Esophagus muscularis mucosa (tissue), 4 donors: ENCODE data around the gene APP. TPM values are rescaled to one million over a fixed set of nuclear protein-coding genes. Genes with fewer than 3 reads are reported as not detected.

Experiments
- DNase-seq: peaks from one replicate; pipeline ENCODE4 v3.0.0-alpha.2; 2017; ENCODE audit errors: extremely low spot score
- H3K27ac ChIP-seq, 4 donors: fragments of 200-600 bp; sonication (generic); replicated peaks in 1 of 4; 1 replicate in 3 of 4; 2 replicates in 1 of 4; pipeline ENCODE4 v1.5.1; 2016 to 2019; ENCODE audit warnings: mild to moderate bottlenecking in 1 of 4
- H3K27me3 ChIP-seq, 4 donors: fragments of 200-600 bp; sonication (generic); one replicate each; pipeline versions ENCODE4 v1.5.1 to v1.6.0; 2016 to 2019
- H3K36me3 ChIP-seq, 4 donors: fragments of 200-600 bp; sonication (generic); one replicate each; pipeline ENCODE4 v1.5.1; 2016 to 2019
- H3K4me1 ChIP-seq, 4 donors: fragments of 200-600 bp; sonication (generic); one replicate each; pipeline ENCODE4 v1.5.1; 2016 to 2019
- H3K4me3 ChIP-seq, 4 donors: fragments of 200-600 bp; sonication (generic); 1 replicate in 2 of 4; 2 replicates in 2 of 4; pipeline ENCODE4 v1.5.1; 2016 to 2019; ENCODE audit warnings: mild to moderate bottlenecking in 4 of 4, moderate library complexity in 1 of 4
- H3K9me3 ChIP-seq, 4 donors: fragments of 200-600 bp; sonication (generic); 1 replicate in 3 of 4; 2 replicates in 1 of 4; pipeline ENCODE4 v1.5.1; 2016 to 2019
- CTCF ChIP-seq, 3 experiments: fragments of 200-600 bp in 2 of 3; fragments of 450-650 bp in 1 of 3; sonication (generic) in 2 of 3; IDR thresholded peaks; one replicate each; pipeline ENCODE4 v1.5.1; 2017 to 2019; ENCODE audit warnings: antibody characterized with exemption in 3 of 3, mild to moderate bottlenecking in 2 of 3, moderate library complexity in 1 of 3
- EP300 ChIP-seq: sonication (generic); formaldehyde crosslinking; IDR thresholded peaks from one replicate; pipeline ENCODE4 v1.6.1; 2017; ENCODE audit warnings: antibody characterized with exemption
- POLR2A ChIP-seq: fragments of 450-650 bp; IDR thresholded peaks from one replicate; pipeline ENCODE4 v1.6.1; 2017; ENCODE audit warnings: antibody characterized with exemption, moderate library complexity, mild to moderate bottlenecking, low read depth
- POLR2AphosphoS5 ChIP-seq, 2 donors: sonication (generic); formaldehyde crosslinking; IDR thresholded peaks; one replicate each; pipeline ENCODE4 v1.6.1; 2017; ENCODE audit warnings: antibody characterized with exemption in 2 of 2
- WGBS: methylation state at CpG from one replicate; pipeline ENCODE4 v1.1.5; 2018; 5-methylcytosine and 5-hydroxymethylcytosine counted together
- intact Hi-C: fragments of 100-400 bp; cut with DNase I; formaldehyde crosslinking; loops from one replicate; pipeline ENCODE4 v1.15.1; 2023
- total RNA-seq, 4 donors: library from RNA; depleted of rRNA; stranded (reverse); fragments of >200 nt; gene quantifications; one replicate each; pipeline versions ENCODE4 v1.1.0 to v1.2.1, GENCODE V29; 2016

Gene APP
- total RNA-seq, 4 donors from 2014 or later = 459 to 790 (median 624) TPM

GRCh38 chr21:26052057-26052456 lies 118.5 kb downstream of the APP start:
- no peak for TF ChIP-seq POLR2A
- no peak for TF ChIP-seq CTCF (IDR thresholded peaks at IDR 0.05)
- no peak for TF ChIP-seq POLR2AphosphoS5 (IDR thresholded peaks at IDR 0.05)
- no peak for TF ChIP-seq EP300
- Histone ChIP-seq H3K4me3 (no peak overlapping the region), H3K9me3 (no peaks in the 10 kb centered on the region), H3K36me3 (peaks cover 5 to 57% (median 26%) of the 10 kb centered on the region in 4 donors), H3K27me3 (no peaks in the 10 kb centered on the region), H3K27ac (no peak overlapping the region), H3K4me1 (peaks cover 5 to 20% (median 13%) of the 10 kb centered on the region in 4 donors)
- intact Hi-C loops = no loop called here
- DNase-seq = no peak
- 97% methylated on average over 2 of the region's 2 CpGs for WGBS

- Histone ChIP-seq H3K27ac (no peak overlapping the region), H3K36me3 (peaks cover 5 to 65% (median 26%) of the 10 kb centered on the region in 4 donors), H3K4me3 (no peak overlapping the region), H3K4me1 (peaks cover 0 to 12% (median 9%) of the 10 kb centered on the region in 4 donors), H3K27me3 (no peaks in the 10 kb centered on the region), H3K9me3 (no peaks in the 10 kb centered on the region)
- 98% methylated on average over 6 of the region's 6 CpGs for WGBS
- intact Hi-C loops = no loop called here
- TF ChIP-seq EP300 (no peak), CTCF (IDR thresholded peaks at IDR 0.05) (no peak), POLR2A (no peak), POLR2AphosphoS5 (IDR thresholded peaks at IDR 0.05) (no peak)
- DNase-seq = no peak
Measured at GRCh38 chr21:26050857-26051256, 119.7 kb downstream of the APP start.

GRCh38 chr21:26049803-26050202 lies 120.8 kb downstream of the APP start:
- Histone ChIP-seq H3K4me3 (no peak overlapping the region), H3K27me3 (no peaks in the 10 kb centered on the region), H3K27ac (no peak overlapping the region), H3K9me3 (no peaks in the 10 kb centered on the region), H3K4me1 (peaks cover 0 to 2% (median under 1%) of the 10 kb centered on the region in 4 donors), H3K36me3 (peaks cover 5 to 74% (median 26%) of the 10 kb centered on the region in 4 donors)
- 100% methylated on average over 1 of the region's 1 CpG for WGBS
- DNase-seq = no peak
- TF ChIP-seq CTCF (IDR thresholded peaks at IDR 0.05) (no peak), EP300 (no peak), POLR2AphosphoS5 (IDR thresholded peaks at IDR 0.05) (no peak), POLR2A (no peak)
- intact Hi-C loops = no loop called here

GRCh38 chr21:26047279-26047967 lies 123.1 kb downstream of the APP start:
- WGBS = 85% methylated on average over 7 of the region's 7 CpGs
- DNase-seq = no peak
- Histone ChIP-seq H3K27me3 (no peaks in the 10 kb centered on the region), H3K9me3 (no peaks in the 10 kb centered on the region), H3K4me1 (no peaks in the 10 kb centered on the region), H3K27ac (no peak overlapping the region), H3K4me3 (no peak overlapping the region), H3K36me3 (peaks cover 5 to 76% (median 25%) of the 10 kb centered on the region in 4 donors)
- intact Hi-C loops = no loop called here
- no peak for TF ChIP-seq EP300
- no peak for TF ChIP-seq POLR2AphosphoS5 (IDR thresholded peaks at IDR 0.05)
- no peak for TF ChIP-seq CTCF (IDR thresholded peaks at IDR 0.05)
- no peak for TF ChIP-seq POLR2A
